Mucosa of stomach (tissue), 1 donor: Measurements from ENCODE around the gene NET1.

Source experiments
- H3K27me3 ChIP-seq: one replicate; pipeline ENCODE4 v1.7.0; 2013; ENCODE audit warnings: mild to moderate bottlenecking, low read length; ENCODE audit not compliant: control insufficient read depth, insufficient read depth
- H3K36me3 ChIP-seq: one replicate; pipeline ENCODE4 v1.7.0; 2013; ENCODE audit warnings: low read length; ENCODE audit not compliant: control insufficient read depth, insufficient read depth
- H3K4me1 ChIP-seq: one replicate; pipeline ENCODE4 v1.7.0; 2013; ENCODE audit warnings: mild to moderate bottlenecking, low read length; ENCODE audit not compliant: control insufficient read depth, insufficient read depth
- H3K4me3 ChIP-seq: one replicate; pipeline ENCODE4 v1.7.0; 2013; ENCODE audit warnings: low read length
- H3K9ac ChIP-seq: one replicate; pipeline ENCODE4 v1.7.0; 2013; ENCODE audit warnings: mild to moderate bottlenecking, low read length, moderate library complexity
- H3K9me3 ChIP-seq: one replicate; pipeline ENCODE4 v1.7.0; 2013; ENCODE audit warnings: mild to moderate bottlenecking, low read length, moderate library complexity; ENCODE audit not compliant: control insufficient read depth
- donor health status: Pancreatic carcinoma.

The NET1 gene

GRCh38 chr10:5434017-5434753 is 21.8 kb downstream of the NET1 start:
- Histone ChIP-seq H3K36me3 (no peaks in the 10 kb centered on the region), H3K4me3 (no peak overlapping the region), H3K27me3 (no peaks in the 10 kb centered on the region), H3K9ac (peak overlapping the region; percentile 40), H3K9me3 (no peaks in the 10 kb centered on the region), H3K4me1 (peaks cover 4% of the 10 kb centered on the region)

GRCh38 chr10:5435328-5435727 is 23.0 kb downstream of the NET1 start:
- Histone ChIP-seq H3K9ac (no peak overlapping the region), H3K4me1 (peaks cover 4% of the 10 kb centered on the region), H3K9me3 (no peaks in the 10 kb centered on the region), H3K4me3 (no peak overlapping the region), H3K36me3 (no peaks in the 10 kb centered on the region), H3K27me3 (no peaks in the 10 kb centered on the region)

GRCh38 chr10:5440206-5440605 is 27.8 kb downstream of the NET1 start:
- Histone ChIP-seq H3K27me3 (no peaks in the 10 kb centered on the region), H3K4me1 (peaks cover 12% of the 10 kb centered on the region), H3K4me3 (no peak overlapping the region), H3K9ac (no peak overlapping the region), H3K9me3 (no peaks in the 10 kb centered on the region), H3K36me3 (no peaks in the 10 kb centered on the region)

DNA sequence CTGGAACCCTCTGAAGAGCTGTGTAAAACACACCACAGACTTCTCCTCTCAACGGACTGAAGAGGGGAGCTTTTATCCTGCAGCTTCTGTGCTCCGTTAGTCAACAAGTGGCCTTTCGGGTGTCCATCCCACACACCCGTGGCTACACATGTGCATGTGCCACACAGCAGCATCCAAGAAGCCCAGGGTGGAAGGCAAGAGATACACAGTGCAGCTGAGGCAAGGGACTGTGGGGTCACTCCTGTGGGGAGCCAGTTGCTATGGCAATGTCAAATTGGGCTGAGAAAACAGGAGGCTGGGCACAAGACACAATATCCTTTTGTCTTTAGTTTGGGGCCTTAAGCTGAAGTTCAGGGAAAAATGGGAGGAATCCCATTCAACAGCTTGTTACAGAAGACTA is 28.7 kb downstream of the NET1 start:
- Histone ChIP-seq H3K4me3 (no peak overlapping the region), H3K36me3 (no peaks in the 10 kb centered on the region), H3K27me3 (no peaks in the 10 kb centered on the region), H3K4me1 (peaks cover 15% of the 10 kb centered on the region), H3K9me3 (no peaks in the 10 kb centered on the region), H3K9ac (no peak overlapping the region)

DNA sequence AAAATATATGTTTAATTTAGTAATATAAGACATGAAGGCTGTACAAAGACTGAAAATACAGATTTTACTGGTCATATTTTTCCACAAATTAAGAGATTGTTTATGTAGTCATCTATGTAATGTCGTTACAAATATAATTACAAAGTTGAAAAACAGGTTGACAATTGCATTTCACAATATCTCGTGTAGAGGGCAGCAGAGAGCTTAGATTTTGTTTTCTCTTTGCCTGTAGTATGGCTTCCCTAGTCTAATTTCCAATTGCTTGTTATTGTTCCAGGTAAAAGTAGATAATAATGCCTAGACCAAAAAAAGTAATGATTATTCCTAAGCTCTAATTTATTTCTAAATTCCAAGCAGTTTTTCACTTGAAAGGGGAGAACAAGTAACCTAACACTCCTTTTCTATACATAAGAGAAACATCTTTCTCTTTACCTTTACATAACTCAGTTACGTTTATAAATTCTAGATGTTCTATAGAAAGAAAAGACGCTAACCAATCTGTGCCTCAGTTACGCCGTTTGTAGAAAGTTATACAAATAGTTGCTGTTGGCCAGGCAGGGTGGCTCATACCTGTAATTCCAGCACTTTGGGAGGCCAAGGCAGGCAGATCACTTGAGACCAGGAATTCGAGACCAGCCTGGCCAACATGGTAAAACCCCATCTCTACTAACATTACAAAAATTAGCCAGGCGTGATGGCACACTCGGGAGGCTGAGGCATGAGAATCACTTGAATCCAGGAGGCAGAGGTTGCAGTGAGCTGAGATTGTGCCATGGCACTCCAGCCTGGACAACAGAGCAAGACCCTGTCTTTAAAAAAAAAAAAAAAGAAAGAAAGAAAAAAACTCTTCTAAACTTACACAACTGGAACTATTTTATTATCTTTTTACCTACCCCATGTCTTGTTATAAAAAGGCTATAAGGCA is 30.0 kb downstream of the NET1 start:
- Histone ChIP-seq H3K27me3 (no peaks in the 10 kb centered on the region), H3K4me3 (no peak overlapping the region), H3K4me1 (peaks cover 15% of the 10 kb centered on the region), H3K9ac (no peak overlapping the region), H3K9me3 (no peaks in the 10 kb centered on the region), H3K36me3 (no peaks in the 10 kb centered on the region)

GRCh38 chr10:5442990-5443370 is 30.6 kb downstream of the NET1 start:
- Histone ChIP-seq H3K36me3 (no peaks in the 10 kb centered on the region), H3K4me1 (peaks cover 15% of the 10 kb centered on the region), H3K9ac (no peak overlapping the region), H3K27me3 (no peaks in the 10 kb centered on the region), H3K4me3 (no peak overlapping the region), H3K9me3 (no peaks in the 10 kb centered on the region)

DNA sequence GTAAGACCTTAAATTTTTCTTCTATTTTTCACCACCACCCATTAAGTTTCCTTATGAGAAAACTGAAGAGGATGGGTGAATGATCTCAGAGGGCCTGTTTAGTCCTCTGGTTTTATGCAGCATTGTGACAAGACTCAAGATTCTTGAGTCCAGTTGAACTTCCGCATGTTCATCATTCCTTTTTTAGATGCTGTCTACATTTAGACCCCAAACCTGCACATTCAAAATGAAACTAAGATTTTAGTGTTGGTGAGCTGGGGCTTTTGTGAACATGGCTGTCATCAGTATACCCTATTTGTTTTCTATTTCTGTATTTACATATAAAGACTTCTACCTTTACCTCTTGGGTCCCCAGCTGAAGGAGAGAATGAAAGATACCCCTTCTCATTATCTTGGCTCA is 31.1 kb downstream of the NET1 start:
- no peak overlapping the region for H3K4me3 ChIP-seq
- no peaks in the 10 kb centered on the region for H3K36me3 ChIP-seq
- no peaks in the 10 kb centered on the region for H3K27me3 ChIP-seq
- no peak overlapping the region for H3K9ac ChIP-seq
- H3K4me1 ChIP-seq, result peaks cover 15% of the 10 kb centered on the region
- no peaks in the 10 kb centered on the region for H3K9me3 ChIP-seq

- Histone ChIP-seq H3K4me1 (peaks cover 15% of the 10 kb centered on the region), H3K4me3 (no peak overlapping the region), H3K36me3 (no peaks in the 10 kb centered on the region), H3K27me3 (no peaks in the 10 kb centered on the region), H3K9me3 (no peaks in the 10 kb centered on the region), H3K9ac (no peak overlapping the region)
These were observed 32.6 kb downstream of the NET1 start for GRCh38 chr10:5445006-5445405.

DNA sequence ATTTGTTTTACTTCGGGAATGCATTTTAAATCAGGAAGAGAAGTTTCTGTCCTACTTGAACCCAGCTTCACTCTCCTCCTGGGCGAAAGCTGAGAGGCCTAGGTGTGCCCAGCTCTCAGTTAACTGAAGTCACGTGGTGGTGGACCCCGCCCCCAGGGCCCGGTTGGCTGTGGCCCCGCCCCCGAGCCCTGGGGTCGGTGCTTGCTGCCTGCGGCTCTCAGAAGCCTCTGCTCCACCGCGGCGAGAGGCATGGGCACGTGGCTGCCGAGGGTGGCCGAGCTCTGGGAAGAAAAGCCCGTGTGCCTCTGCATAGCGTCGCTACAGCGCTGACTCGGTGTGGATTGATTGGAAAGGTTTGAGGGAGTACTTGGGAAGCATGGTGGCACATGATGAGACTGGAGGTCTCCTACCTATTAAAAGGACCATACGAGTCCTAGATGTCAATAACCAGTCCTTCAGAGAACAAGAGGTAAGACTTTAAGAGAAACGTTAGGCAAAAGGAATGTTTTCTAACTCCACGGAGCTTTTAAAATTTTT is 34.1 kb downstream of the NET1 start:
- Histone ChIP-seq H3K9ac (peak overlapping the region; percentile 92), H3K9me3 (no peaks in the 10 kb centered on the region), H3K4me3 (peak overlapping the region; percentile 70), H3K36me3 (no peaks in the 10 kb centered on the region), H3K27me3 (no peaks in the 10 kb centered on the region), H3K4me1 (peaks cover 15% of the 10 kb centered on the region)

GRCh38 chr10:5447056-5447455 is 34.7 kb downstream of the NET1 start:
- Histone ChIP-seq H3K4me1 (peaks cover 15% of the 10 kb centered on the region), H3K9ac (peak overlapping the region; percentile 92), H3K36me3 (no peaks in the 10 kb centered on the region), H3K27me3 (no peaks in the 10 kb centered on the region), H3K9me3 (no peaks in the 10 kb centered on the region), H3K4me3 (peak overlapping the region; percentile 70)

DNA sequence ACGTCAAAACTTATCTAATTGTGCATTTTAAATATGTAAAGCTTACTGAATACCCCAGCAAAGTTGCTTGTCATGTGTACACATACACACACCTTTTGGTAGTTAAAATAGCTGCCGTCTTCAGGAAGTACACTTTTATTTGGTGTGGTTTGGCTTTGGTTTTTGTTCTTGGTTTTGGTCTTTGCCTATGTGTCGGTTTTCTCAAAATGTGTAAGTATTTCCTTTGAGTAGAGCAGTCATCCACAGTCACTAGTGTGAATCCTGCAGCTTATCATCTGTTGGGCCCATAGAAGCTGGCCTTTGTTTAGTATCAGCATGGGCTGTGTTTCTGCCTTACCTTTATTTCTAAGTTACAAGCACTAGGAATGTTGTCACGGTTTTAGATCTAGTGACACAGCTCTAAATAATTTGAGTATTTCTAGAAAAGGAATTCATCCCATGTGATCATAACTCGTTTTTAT is 35.3 kb downstream of the NET1 start:
- H3K36me3 ChIP-seq, result no peaks in the 10 kb centered on the region
- H3K9me3 ChIP-seq, result no peaks in the 10 kb centered on the region
- no peaks in the 10 kb centered on the region for H3K27me3 ChIP-seq
- H3K4me1 ChIP-seq, result peaks cover 15% of the 10 kb centered on the region
- peak overlapping the region; percentile 92 for H3K9ac ChIP-seq
- peak overlapping the region; percentile 70 for H3K4me3 ChIP-seq
